ENCODE data around the gene MYH16. TPM values are rescaled to one million over a fixed set of nuclear protein-coding genes. Genes with fewer than 3 reads are reported as not detected.
"Not testable (repeated sequence)": the region's sequence is repeated elsewhere in the genome, so short reads cannot be mapped to it uniquely, and the experiment has no call there.

The MYH16 gene
- total and polyA plus RNA-seq, 4 donors, result not detected

DNA sequence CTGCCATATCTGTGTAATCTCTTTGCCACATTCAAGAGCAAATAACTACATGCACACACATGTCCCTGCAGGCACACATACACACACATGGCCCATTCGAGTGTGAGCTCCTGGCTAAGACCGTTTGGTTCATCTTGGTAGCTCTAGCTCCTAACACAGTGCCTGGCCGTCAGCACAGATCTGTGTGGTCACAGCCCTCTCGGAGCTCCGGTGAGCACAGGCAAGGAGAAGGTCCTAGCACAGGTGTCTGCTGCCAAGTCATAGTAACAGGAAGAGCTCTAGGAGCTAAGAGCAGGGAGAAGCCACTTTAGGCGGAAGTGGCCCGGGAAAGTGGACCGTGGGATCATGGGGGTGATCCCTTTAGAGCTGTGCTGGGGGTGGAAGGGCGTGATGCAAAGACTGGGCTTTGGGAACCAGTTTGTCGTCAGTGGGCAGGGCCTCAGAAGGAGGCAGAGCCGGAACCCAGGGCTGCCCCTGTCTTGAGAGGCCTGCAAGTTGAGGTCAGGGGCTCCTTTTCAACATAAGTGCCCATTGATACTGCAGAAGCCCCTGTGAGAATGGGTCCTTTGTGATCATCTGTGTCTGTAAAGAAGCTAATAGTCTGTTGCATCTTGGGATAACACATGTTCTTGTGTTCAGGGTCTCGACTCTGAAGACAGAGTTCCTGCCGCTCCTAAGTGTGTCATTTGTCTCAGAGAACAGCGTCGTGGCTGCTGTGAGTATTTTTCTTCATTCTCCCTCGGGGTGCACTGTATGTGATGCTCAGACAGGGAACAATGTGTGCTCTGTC lies 85.3 kb downstream of the MYH16 start (continued):
- TF ChIP-seq, protein P1, sequence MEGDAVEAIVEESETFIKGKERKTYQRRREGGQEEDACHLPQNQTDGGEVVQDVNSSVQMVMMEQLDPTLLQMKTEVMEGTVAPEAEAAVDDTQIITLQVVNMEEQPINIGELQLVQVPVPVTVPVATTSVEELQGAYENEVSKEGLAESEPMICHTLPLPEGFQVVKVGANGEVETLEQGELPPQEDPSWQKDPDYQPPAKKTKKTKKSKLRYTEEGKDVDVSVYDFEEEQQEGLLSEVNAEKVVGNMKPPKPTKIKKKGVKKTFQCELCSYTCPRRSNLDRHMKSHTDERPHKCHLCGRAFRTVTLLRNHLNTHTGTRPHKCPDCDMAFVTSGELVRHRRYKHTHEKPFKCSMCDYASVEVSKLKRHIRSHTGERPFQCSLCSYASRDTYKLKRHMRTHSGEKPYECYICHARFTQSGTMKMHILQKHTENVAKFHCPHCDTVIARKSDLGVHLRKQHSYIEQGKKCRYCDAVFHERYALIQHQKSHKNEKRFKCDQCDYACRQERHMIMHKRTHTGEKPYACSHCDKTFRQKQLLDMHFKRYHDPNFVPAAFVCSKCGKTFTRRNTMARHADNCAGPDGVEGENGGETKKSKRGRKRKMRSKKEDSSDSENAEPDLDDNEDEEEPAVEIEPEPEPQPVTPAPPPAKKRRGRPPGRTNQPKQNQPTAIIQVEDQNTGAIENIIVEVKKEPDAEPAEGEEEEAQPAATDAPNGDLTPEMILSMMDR (IDR thresholded peaks at IDR 0.05; ENCODE audit: low read depth, low read length, missing input control), result no peak
- TF ChIP-seq HNF4G (IDR thresholded peaks at IDR 0.05) (no peak), HNF4A (conservative IDR thresholded peaks at IDR 0.05) (no peak), YY1 (IDR thresholded peaks at IDR 0.05) (no peak)
- TF ChIP-seq, protein P2, sequence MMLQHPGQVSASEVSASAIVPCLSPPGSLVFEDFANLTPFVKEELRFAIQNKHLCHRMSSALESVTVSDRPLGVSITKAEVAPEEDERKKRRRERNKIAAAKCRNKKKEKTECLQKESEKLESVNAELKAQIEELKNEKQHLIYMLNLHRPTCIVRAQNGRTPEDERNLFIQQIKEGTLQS (IDR thresholded peaks at IDR 0.05), result no peak

DNA sequence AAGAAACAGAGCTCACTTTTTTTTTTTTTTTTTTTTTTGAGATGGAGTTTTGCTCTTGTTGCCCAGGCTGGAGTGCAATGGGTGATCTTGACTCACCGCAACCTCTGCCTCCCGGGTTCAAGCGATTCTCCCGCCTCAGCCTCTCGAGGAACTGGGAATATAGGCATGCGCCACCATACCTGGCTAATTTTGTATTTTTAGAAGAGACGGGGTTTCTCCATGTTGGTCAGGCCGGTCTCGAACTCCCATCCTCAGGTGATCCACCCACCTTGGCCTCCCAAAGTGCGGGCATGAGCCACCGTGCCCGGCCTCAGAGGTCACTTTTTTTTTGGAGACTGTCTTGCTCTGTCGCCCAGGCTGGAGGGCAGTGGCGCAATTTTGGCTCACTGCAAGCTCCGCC lies 85.9 kb downstream of the MYH16 start:
- not testable (repeated sequence) for H3K4me3 ChIP-seq (ENCODE audit: low read depth in 1 of 3, low read length in 3 of 3); H3K27me3 ChIP-seq (ENCODE audit: control insufficient read depth in 4 of 4, insufficient read depth in 4 of 4, low read length in 3 of 4); H3K9me3 ChIP-seq (ENCODE audit: control insufficient read depth in 4 of 4, low read length in 3 of 4); H3K4me1 ChIP-seq (ENCODE audit: control insufficient read depth in 4 of 4, insufficient read depth in 4 of 4, low read length in 3 of 4); H3K27ac ChIP-seq (ENCODE audit: low read depth in 1 of 2, low read length in 2 of 2); H3K9ac ChIP-seq (ENCODE audit: low read depth in 1 of 2, low read length in 2 of 2); DNase-seq (ENCODE audit: low spot score)
- H3K36me3 ChIP-seq (ENCODE audit: control insufficient read depth in 4 of 4, insufficient read depth in 3 of 4, low read depth in 1 of 4, low read length in 3 of 4), result peaks cover 16 to 53% (median 39%) of the 10 kb centered on the region in 4 donors
- 97% methylated on average over 15 of the region's 15 CpGs for WGBS

DNA sequence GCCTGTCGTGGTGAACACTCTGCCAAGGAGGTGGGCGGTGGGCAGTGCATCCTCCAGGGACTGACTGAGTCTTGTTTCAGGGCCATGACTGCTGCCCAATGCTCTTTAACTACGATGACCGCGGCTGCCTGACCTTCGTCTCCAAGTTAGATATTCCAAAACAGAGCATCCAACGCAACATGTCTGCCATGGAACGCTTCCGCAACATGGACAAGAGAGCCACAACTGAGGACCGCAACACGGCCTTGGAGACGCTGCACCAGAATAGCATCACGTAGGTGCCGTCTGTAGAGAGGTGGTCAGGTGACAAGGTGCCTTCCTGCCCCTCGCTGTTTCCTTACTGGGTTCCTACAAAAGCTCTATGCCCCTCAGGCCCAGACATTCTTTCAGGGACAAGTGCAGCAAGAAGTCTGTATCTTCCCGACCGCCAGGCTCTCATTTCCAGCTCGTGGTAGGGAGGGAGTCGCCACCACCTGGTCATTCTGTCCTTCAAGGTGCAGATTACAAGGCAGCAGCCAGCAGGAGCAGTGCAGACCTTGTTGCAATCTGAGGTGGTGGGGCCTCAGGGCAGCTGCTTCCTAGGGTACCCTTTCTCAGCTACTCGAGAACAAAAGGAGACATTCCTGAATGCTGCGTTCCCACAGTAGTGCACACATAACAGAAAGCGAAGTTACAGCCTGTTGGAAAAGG lies 87.0 kb downstream of the MYH16 start:
- Histone ChIP-seq H3K27me3 (ENCODE audit: control insufficient read depth in 4 of 4, insufficient read depth in 4 of 4, low read length in 3 of 4) (no peaks in the 10 kb centered on the region), H3K9ac (ENCODE audit: low read depth in 1 of 2, low read length in 2 of 2) (no peak overlapping the region), H3K4me3 (ENCODE audit: low read depth in 1 of 3, low read length in 3 of 3) (no peak overlapping the region), H3K27ac (ENCODE audit: low read depth in 1 of 2, low read length in 2 of 2) (no peak overlapping the region), H3K9me3 (ENCODE audit: control insufficient read depth in 4 of 4, low read length in 3 of 4) (no peaks in the 10 kb centered on the region), H3K4me1 (ENCODE audit: control insufficient read depth in 4 of 4, insufficient read depth in 4 of 4, low read length in 3 of 4) (peaks cover 0 to 6% (median 2%) of the 10 kb centered on the region in 4 donors), H3K36me3 (ENCODE audit: control insufficient read depth in 4 of 4, insufficient read depth in 3 of 4, low read depth in 1 of 4, low read length in 3 of 4) (peaks cover 14 to 55% (median 42%) of the 10 kb centered on the region in 4 donors)
- 94% methylated on average over 22 of the region's 22 CpGs for WGBS
- no peak for DNase-seq (ENCODE audit: low spot score)
- TF ChIP-seq, protein P1 (IDR thresholded peaks at IDR 0.05; ENCODE audit: low read depth, low read length, missing input control), result no peak
- TF ChIP-seq, protein P3, sequence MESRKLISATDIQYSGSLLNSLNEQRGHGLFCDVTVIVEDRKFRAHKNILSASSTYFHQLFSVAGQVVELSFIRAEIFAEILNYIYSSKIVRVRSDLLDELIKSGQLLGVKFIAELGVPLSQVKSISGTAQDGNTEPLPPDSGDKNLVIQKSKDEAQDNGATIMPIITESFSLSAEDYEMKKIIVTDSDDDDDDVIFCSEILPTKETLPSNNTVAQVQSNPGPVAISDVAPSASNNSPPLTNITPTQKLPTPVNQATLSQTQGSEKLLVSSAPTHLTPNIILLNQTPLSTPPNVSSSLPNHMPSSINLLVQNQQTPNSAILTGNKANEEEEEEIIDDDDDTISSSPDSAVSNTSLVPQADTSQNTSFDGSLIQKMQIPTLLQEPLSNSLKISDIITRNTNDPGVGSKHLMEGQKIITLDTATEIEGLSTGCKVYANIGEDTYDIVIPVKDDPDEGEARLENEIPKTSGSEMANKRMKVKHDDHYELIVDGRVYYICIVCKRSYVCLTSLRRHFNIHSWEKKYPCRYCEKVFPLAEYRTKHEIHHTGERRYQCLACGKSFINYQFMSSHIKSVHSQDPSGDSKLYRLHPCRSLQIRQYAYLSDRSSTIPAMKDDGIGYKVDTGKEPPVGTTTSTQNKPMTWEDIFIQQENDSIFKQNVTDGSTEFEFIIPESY (IDR thresholded peaks at IDR 0.05), result no peak
- no peak for TF ChIP-seq SP1 (IDR thresholded peaks at IDR 0.05)
- no peak for TF ChIP-seq RAD21 (IDR thresholded peaks at IDR 0.05)
- no peak for TF ChIP-seq EGR1 (IDR thresholded peaks at IDR 0.05; ENCODE audit: low read depth in 2 of 2)
- TF ChIP-seq, protein P4, sequence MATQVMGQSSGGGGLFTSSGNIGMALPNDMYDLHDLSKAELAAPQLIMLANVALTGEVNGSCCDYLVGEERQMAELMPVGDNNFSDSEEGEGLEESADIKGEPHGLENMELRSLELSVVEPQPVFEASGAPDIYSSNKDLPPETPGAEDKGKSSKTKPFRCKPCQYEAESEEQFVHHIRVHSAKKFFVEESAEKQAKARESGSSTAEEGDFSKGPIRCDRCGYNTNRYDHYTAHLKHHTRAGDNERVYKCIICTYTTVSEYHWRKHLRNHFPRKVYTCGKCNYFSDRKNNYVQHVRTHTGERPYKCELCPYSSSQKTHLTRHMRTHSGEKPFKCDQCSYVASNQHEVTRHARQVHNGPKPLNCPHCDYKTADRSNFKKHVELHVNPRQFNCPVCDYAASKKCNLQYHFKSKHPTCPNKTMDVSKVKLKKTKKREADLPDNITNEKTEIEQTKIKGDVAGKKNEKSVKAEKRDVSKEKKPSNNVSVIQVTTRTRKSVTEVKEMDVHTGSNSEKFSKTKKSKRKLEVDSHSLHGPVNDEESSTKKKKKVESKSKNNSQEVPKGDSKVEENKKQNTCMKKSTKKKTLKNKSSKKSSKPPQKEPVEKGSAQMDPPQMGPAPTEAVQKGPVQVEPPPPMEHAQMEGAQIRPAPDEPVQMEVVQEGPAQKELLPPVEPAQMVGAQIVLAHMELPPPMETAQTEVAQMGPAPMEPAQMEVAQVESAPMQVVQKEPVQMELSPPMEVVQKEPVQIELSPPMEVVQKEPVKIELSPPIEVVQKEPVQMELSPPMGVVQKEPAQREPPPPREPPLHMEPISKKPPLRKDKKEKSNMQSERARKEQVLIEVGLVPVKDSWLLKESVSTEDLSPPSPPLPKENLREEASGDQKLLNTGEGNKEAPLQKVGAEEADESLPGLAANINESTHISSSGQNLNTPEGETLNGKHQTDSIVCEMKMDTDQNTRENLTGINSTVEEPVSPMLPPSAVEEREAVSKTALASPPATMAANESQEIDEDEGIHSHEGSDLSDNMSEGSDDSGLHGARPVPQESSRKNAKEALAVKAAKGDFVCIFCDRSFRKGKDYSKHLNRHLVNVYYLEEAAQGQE (IDR thresholded peaks at IDR 0.05), result no peak
- TF ChIP-seq FOXA2 (IDR thresholded peaks at IDR 0.05), result no peak
